Activated gamma-delta T cell treated with Interleukin-2 at 50 U/mL for 16 hours (primary cell): Measurements from ENCODE around the gene EFNA5.

Source experiments
- DNase-seq: peaks from one replicate; pipeline ENCODE4 v3.0.0-alpha.2; 2020

Gene EFNA5

GRCh38 chr5:107414802-107415201 lies 255.9 kb downstream of the EFNA5 start:
- DNase-seq: no peak

- DNase-seq: no peak
These were observed 257.0 kb downstream of the EFNA5 start for GRCh38 chr5:107413754-107414153.

GRCh38 chr5:107408564-107408963 lies 262.2 kb downstream of the EFNA5 start:
- no peak for DNase-seq

- DNase-seq: no peak
These were observed 262.9 kb downstream of the EFNA5 start for GRCh38 chr5:107407713-107408298.

- DNase-seq: no peak
These were observed 266.0 kb downstream of the EFNA5 start for GRCh38 chr5:107404595-107405374.

GRCh38 chr5:107403228-107403953 lies 267.3 kb downstream of the EFNA5 start:
- DNase-seq: no peak

GRCh38 chr5:107402434-107403227 lies 268.1 kb downstream of the EFNA5 start:
- no peak for DNase-seq

GRCh38 chr5:107401470-107402122 lies 269.1 kb downstream of the EFNA5 start:
- DNase-seq: no peak

- DNase-seq: no peak
These were observed 270.4 kb downstream of the EFNA5 start for GRCh38 chr5:107400328-107400727.

- DNase-seq: no peak
These were observed 272.0 kb downstream of the EFNA5 start for GRCh38 chr5:107398703-107399102.

- DNase-seq: no peak
These were observed 274.4 kb downstream of the EFNA5 start for GRCh38 chr5:107396351-107396690.

- no peak for DNase-seq
These were observed 274.9 kb downstream of the EFNA5 start for GRCh38 chr5:107395632-107396350.

- DNase-seq: no peak
These were observed 276.9 kb downstream of the EFNA5 start for GRCh38 chr5:107393851-107394250.

GRCh38 chr5:107391787-107392186 lies 278.9 kb downstream of the EFNA5 start:
- no peak for DNase-seq

- no peak for DNase-seq
These were observed 281.0 kb downstream of the EFNA5 start for GRCh38 chr5:107389775-107390148.

GRCh38 chr5:107389130-107389774 lies 281.5 kb downstream of the EFNA5 start:
- no peak for DNase-seq

GRCh38 chr5:107388141-107388861 lies 282.4 kb downstream of the EFNA5 start:
- no peak for DNase-seq

GRCh38 chr5:107387526-107388140 lies 283.1 kb downstream of the EFNA5 start:
- no peak for DNase-seq

- no peak for DNase-seq
These were observed 285.0 kb downstream of the EFNA5 start for GRCh38 chr5:107385708-107386107.

- DNase-seq: no peak
These were observed 286.5 kb downstream of the EFNA5 start for GRCh38 chr5:107384256-107384655.
